T-helper 9 cell (primary cell): ENCODE data around the gene MAGEA12.
"Not testable (repeated sequence)": the region's sequence is repeated elsewhere in the genome, so short reads cannot be mapped to it uniquely, and the experiment has no call there.

ENCODE experiments used
- DNase-seq: peaks from one replicate; pipeline ENCODE4 v3.0.0-alpha.2; 2020
- total RNA-seq, 2 donors: gene quantifications; one replicate each; lab custom pipeline; 2026; lab: John Stamatoyannopoulos, UW

MAGEA12 gene, protein sequence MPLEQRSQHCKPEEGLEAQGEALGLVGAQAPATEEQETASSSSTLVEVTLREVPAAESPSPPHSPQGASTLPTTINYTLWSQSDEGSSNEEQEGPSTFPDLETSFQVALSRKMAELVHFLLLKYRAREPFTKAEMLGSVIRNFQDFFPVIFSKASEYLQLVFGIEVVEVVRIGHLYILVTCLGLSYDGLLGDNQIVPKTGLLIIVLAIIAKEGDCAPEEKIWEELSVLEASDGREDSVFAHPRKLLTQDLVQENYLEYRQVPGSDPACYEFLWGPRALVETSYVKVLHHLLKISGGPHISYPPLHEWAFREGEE
- 0 reads per million in 2 donors for total RNA-seq

DNA sequence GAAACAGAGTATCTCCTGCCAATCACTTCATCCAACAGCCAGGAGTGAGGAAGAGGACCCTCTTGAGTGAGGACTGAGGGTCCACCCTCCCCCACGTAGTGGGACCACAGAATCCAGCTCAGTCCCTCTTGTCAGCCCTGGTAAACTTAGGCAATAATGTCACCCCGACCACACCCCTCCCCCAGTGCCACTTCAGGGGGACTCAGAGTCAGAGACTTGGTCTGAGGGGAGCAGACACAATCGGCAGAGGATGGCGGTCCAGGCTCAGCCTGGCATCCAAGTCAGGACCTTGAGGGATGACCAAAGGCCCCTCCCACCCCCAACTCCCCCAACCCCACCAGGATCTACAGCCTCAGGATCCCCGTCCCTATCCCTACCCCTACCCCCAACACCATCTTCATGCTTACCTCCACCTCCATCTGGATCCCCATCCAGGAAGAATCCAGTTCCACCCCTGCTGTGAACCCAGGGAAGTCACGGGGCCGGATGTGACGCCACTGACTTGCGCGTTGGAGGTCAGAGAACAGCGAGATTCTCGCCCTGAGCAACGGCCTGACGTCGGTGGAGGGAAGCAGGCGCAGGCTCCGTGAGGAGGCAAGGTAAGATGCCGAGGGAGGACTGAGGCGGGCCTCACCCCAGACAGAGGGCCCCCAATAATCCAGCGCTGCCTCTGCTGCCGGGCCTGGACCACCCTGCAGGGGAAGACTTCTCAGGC, at the start of gene MAGEA12, which contains the start of gene CSAG1:
Gene MAGEA12, plus strand, starts transcription at position 497 of the 715 bp plus-strand sequence. CDS start 2,405 bp downstream, outside the sequence.
Gene CSAG1, minus strand, starts transcription at position 461 of the 715 bp plus-strand sequence. CDS start 1,261 bp downstream, outside the sequence.
- no peak for DNase-seq

DNA sequence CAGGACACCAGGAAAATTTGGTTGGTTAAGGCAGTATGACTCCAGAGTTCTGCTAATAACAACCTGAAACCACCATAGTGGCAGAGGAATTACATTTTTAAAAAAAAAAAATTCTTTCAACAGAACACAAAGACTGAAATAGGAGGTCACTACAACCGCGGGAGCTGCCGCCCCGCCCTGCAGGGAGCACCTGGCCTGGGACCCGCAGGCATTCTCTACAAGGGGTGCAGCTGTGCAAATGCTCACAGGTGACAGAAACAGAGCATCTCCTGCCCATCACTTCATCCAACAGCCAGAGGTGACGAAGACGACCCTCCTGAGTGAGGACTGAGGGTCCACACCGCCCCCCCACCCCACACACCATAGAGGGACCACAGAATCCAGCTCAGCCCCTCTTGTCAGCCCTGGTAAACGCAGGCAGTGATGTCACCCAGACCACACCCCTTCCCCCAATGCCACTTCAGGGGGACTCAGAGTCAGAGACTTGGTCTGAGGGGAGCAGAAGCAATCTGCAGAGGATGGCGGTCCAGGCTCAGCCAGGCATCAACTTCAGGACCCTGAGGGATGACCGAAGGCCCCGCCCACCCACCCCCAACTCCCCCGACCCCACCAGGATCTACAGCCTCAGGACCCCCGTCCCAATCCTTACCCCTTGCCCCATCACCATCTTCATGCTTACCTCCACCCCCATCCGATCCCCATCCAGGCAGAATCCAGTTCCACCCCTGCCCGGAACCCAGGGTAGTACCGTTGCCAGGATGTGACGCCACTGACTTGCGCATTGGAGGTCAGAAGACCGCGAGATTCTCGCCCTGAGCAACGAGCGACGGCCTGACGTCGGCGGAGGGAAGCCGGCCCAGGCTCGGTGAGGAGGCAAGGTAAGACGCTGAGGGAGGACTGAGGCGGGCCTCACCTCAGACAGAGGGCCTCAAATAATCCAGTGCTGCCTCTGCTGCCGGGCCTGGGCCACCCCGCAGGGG, 35.3 kb upstream of the MAGEA12 start, which contains the start of gene MAGEA3:
Gene MAGEA3, plus strand, starts transcription at position 843 of the 980 bp plus-strand sequence. CDS start 2,039 bp downstream, outside the sequence.
- DNase-seq = not testable (repeated sequence)

DNA sequence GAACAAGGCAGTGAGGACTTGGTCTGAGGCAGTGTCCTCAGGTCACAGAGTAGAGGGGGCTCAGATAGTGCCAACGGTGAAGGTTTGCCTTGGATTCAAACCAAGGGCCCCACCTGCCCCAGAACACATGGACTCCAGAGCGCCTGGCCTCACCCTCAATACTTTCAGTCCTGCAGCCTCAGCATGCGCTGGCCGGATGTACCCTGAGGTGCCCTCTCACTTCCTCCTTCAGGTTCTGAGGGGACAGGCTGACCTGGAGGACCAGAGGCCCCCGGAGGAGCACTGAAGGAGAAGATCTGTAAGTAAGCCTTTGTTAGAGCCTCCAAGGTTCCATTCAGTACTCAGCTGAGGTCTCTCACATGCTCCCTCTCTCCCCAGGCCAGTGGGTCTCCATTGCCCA, 33.2 kb upstream of the MAGEA12 start:
- not testable (repeated sequence) for DNase-seq

DNA sequence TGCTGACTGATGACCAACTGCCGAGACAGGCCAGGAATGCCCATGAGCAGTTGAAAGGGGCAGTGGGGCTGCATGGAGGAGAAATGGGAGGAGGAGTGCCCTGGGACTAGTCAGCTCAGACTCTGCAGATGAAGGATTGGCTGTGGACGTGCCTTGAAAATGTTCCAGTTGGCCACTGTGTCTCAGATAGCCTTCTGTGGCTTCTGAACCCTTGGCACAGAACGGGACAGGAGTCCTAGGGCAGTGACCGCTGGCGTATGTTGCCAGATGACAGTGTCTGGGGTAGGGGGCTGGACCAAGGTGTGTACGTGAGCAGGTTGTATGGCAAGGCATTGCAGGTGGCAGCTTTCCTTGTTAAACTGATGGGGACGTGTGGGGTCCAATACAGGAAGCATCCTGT, 27.1 kb upstream of the MAGEA12 start:
- not testable (repeated sequence) for DNase-seq

DNA sequence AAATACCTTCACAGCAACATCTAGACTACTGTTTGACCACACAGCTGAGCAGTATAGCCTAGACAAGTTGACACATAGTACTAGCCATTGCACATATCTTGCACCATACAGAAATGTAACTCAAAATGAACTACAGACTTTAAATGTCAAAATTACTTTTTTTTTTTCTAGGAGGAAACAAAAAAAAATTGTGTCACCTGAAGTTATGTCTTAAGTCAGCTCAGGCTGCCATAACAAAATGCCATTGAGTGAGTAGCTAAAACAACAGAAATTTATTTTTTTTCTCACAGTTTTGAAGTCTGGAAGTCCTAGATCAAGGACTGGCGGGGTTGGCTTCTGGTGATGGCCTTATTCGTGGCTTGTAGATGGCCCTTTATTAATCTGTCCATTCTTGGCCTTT, 24.4 kb upstream of the MAGEA12 start, which contains the start of gene CSAG2:
Gene CSAG2, minus strand, starts transcription at position 101 of the 400 bp plus-strand sequence. CDS start 161 bp downstream, outside the sequence.
- DNase-seq = not testable (repeated sequence)

DNA sequence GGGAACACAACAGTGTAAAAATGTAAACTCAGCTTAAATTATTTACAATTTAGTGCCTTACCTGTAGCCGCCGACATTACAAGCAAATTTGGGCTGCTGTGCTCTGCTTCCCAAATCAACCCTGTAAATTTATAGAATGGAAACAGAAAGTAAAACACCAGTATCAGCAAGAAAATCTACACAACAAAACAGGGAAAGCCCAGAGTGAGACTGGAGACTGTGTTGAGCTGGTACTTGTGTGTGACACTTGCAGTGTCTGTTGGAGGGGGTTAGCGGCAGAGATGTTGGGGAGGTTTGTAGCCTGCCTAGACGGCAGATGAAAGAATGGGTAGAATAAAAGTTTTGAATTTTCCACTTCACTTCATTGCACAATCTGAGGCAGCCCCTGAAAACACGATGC, 20.4 kb upstream of the MAGEA12 start:
- not testable (repeated sequence) for DNase-seq

DNA sequence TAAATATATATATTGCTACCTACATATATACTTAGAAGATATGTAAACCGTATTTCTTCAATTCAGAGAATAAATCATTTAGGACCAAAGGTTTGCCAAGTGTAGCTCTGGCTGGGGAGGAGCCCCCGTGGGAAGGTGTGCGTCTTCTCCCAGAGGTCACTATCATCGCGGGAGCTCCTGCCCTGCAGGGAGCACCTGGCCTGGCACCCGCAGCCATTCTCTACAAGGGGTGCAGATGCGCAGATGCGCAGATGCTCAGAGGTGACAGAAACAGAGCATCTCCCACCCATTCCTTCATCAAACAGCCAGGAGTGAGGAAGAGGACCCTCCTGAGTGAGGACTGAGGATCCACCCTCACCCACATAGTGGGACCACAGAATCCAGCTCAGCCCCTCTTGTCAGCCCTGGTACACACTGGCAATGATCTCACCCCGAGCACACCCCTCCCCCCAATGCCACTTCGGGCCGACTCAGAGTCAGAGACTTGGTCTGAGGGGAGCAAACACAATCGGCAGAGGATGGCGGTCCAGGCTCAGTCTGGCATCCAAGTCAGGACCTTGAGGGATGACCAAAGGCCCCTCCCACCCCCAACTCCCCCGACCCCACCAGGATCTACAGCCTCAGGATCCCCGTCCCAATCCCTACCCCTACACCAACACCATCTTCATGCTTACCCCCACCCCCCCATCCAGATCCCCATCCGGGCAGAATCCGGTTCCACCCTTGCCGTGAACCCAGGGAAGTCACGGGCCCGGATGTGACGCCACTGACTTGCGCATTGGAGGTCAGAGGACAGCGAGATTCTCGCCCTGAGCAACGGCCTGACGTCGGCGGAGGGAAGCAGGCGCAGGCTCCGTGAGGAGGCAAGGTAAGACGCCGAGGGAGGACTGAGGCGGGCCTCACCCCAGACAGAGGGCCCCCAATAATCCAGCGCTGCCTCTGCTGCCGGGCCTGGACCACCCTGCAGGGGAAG, 19.5 kb upstream of the MAGEA12 start, which contains the start of gene MAGEA2B:
Gene MAGEA2B, plus strand, starts transcription at position 814 of the 973 bp plus-strand sequence. CDS start 2,479 bp downstream, outside the sequence.
- DNase-seq = not testable (repeated sequence)

DNA sequence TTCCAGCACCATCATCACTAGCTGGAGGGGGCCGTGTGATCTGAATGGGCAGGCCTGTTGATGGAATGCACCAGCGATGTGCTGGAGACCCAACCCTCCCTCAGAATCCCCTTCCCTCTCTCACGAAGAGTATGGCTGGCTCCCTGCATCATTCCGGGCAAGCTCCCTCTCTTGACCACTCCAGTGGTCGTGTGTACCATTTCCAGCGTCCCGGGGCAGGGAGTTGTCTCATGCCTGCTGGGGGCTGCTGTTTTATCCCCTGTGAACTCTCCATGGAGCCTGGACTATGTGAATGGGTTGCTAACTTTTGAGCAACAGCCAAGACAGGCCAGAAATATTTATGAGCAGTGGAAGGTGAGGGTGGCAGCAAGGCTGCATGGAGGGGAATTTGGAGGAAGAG, 8.1 kb upstream of the MAGEA12 start:
- DNase-seq = no peak

DNA sequence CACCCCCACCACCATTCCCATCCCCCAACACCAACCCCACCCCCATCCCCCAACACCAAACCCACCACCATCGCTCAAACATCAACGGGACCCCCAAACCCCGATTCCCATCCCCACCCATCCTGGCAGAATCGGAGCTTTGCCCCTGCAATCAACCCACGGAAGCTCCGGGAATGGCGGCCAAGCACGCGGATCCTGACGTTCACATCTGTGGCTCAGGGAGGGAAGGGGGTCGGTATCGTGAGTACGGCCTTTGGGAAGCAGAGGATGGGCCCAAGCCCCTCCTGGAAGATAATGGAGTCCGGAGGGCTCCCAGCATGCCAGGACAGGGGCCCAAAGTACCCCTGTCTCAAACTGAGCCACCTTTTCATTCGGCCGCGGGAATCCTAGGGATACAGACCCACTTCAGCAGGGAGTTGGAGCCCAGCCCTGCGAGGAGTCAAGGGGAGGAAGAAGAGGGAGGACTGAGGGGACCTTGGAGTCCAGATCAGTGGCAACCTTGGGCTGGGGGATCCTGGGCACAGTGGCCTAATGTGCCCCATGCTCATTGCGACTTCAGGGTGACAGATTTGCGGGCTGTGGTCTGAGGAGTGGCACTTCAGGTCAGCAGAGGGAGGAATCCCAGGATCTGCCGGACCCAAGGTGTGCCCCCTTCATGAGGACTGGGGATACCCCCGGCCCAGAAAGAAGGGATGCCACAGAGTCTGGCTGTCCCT, 744 bp downstream of the MAGEA12 start:
- DNase-seq = not testable (repeated sequence)

DNA sequence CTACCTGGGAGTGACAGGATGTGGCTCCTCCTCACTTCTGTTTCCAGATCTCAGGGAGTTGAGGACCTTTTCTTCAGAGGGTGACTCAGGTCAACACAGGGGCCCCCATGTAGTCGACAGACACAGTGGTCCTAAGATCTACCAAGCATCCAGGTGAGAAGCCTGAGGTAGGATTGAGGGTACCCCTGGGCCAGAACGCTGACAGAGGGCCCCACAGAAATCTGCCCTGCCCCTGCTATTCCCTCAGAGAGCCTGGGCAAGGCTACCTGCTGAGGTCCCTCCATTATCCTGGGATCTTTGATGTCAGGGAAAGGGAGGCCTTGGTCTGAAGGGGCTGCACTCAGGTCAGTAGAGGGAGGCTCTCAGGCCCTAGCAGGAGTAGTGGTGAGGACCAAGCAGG, 1.5 kb downstream of the MAGEA12 start:
- DNase-seq = no peak

DNA sequence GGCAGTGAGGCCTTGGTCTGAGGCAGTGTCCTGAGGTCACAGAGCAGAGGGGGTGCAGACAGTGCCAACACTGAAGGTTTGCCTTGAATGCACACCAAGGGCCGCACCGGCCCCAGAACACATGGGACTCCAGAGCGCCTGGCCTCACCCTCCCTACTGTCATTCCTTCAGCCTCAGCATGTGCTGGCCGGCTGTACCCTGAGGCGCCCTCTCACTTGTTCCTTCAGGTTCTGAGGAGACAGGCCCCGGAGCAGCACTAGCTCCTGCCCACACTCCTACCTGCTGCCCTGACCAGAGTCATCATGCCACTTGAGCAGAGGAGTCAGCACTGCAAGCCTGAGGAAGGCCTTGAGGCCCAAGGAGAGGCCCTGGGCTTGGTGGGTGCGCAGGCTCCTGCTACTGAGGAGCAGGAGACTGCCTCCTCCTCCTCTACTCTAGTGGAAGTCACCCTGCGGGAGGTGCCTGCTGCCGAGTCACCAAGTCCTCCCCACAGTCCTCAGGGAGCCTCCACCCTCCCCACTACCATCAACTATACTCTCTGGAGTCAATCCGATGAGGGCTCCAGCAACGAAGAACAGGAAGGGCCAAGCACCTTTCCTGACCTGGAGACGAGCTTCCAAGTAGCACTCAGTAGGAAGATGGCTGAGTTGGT, 2.4 kb downstream of the MAGEA12 start:
- no peak for DNase-seq

DNA sequence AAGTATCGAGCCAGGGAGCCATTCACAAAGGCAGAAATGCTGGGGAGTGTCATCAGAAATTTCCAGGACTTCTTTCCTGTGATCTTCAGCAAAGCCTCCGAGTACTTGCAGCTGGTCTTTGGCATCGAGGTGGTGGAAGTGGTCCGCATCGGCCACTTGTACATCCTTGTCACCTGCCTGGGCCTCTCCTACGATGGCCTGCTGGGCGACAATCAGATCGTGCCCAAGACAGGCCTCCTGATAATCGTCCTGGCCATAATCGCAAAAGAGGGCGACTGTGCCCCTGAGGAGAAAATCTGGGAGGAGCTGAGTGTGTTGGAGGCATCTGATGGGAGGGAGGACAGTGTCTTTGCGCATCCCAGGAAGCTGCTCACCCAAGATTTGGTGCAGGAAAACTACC, 3.0 kb downstream of the MAGEA12 start:
- not testable (repeated sequence) for DNase-seq

DNA sequence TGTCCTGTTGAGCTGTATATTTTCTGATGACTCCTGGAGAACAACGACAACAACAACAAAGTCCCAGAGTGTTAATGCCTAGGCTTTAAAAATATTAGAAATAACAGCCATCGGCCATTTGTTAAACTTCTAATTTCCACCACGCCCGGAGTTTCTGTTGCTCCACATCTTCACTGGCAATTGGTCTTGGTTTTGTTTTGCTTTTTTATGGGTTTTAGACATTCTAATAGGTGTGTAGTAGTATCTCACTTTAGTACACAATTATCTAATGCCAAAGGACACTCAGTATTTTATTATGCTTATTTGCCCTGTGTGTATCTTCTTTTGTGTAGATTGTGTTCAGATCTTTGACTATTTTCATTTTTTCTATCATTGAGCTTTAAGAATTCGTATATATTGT, 5.0 kb downstream of the MAGEA12 start:
- DNase-seq = no peak

DNA sequence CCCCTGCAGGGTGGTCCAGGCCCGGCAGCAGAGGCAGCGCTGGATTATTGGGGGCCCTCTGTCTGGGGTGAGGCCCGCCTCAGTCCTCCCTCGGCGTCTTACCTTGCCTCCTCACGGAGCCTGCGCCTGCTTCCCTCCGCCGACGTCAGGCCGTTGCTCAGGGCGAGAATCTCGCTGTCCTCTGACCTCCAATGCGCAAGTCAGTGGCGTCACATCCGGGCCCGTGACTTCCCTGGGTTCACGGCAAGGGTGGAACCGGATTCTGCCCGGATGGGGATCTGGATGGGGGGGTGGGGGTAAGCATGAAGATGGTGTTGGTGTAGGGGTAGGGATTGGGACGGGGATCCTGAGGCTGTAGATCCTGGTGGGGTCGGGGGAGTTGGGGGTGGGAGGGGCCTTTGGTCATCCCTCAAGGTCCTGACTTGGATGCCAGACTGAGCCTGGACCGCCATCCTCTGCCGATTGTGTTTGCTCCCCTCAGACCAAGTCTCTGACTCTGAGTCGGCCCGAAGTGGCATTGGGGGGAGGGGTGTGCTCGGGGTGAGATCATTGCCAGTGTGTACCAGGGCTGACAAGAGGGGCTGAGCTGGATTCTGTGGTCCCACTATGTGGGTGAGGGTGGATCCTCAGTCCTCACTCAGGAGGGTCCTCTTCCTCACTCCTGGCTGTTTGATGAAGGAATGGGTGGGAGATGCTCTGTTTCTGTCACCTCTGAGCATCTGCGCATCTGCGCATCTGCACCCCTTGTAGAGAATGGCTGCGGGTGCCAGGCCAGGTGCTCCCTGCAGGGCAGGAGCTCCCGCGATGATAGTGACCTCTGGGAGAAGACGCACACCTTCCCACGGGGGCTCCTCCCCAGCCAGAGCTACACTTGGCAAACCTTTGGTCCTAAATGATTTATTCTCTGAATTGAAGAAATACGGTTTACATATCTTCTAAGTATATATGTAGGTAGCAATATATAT, 20.4 kb downstream of the MAGEA12 start, which contains the start of gene MAGEA2:
Gene MAGEA2, minus strand, starts transcription at position 157 of the 965 bp plus-strand sequence. CDS start 2,479 bp downstream, outside the sequence.
- not testable (repeated sequence) for DNase-seq

DNA sequence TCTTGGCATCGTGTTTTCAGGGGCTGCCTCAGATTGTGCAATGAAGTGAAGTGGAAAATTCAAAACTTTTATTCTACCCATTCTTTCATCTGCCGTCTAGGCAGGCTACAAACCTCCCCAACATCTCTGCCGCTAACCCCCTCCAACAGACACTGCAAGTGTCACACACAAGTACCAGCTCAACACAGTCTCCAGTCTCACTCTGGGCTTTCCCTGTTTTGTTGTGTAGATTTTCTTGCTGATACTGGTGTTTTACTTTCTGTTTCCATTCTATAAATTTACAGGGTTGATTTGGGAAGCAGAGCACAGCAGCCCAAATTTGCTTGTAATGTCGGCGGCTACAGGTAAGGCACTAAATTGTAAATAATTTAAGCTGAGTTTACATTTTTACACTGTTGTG, 21.3 kb downstream of the MAGEA12 start:
- not testable (repeated sequence) for DNase-seq

DNA sequence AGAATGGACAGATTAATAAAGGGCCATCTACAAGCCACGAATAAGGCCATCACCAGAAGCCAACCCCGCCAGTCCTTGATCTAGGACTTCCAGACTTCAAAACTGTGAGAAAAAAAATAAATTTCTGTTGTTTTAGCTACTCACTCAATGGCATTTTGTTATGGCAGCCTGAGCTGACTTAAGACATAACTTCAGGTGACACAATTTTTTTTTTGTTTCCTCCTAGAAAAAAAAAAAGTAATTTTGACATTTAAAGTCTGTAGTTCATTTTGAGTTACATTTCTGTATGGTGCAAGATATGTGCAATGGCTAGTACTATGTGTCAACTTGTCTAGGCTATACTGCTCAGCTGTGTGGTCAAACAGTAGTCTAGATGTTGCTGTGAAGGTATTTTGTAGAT, 25.4 kb downstream of the MAGEA12 start, which contains the start of gene CSAG3:
Gene CSAG3, plus strand, starts transcription at position 301 of the 400 bp plus-strand sequence.
- not testable (repeated sequence) for DNase-seq

DNA sequence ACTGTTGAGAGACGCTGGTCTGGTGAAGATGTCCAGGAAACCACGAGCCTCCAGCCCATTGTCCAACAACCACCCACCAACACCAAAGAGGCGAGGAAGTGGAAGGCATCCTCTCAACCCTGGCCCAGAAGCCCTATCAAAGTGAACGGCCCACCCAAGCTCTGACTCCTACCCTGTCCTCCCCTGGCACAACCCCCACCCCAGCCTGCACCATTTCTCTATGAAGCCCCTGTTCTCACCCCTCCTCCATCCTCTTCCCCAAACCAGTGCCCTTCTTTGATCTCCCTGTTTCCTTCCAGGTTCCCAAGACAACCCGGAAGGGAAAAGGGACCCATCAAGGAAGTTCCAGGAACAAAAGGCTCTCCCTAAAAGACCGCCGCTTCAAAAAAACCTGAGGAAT, 26.0 kb downstream of the MAGEA12 start:
- DNase-seq = not testable (repeated sequence)

DNA sequence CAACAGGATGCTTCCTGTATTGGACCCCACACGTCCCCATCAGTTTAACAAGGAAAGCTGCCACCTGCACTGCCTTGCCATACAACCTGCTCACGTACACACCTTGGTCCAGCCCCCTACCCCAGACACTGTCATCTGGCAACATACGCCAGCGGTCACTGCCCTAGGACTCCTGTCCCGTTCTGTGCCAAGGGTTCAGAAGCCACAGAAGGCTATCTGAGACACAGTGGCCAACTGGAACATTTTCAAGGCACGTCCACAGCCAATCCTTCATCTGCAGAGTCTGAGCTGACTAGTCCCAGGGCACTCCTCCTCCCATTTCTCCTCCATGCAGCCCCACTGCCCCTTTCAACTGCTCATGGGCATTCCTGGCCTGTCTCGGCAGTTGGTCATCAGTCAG, 28.0 kb downstream of the MAGEA12 start:
- not testable (repeated sequence) for DNase-seq
